ENCODE results near the gene ZC3H7A. TPM values are rescaled to one million over a fixed set of nuclear protein-coding genes. Genes with fewer than 3 reads are reported as not detected.
A peak's percentile ranks its signal among the peaks of the same experiment; 100 is the strongest.

ZC3H7A gene
- total RNA-seq, 1 donor from 2014 or later = 66.5 TPM

DNA sequence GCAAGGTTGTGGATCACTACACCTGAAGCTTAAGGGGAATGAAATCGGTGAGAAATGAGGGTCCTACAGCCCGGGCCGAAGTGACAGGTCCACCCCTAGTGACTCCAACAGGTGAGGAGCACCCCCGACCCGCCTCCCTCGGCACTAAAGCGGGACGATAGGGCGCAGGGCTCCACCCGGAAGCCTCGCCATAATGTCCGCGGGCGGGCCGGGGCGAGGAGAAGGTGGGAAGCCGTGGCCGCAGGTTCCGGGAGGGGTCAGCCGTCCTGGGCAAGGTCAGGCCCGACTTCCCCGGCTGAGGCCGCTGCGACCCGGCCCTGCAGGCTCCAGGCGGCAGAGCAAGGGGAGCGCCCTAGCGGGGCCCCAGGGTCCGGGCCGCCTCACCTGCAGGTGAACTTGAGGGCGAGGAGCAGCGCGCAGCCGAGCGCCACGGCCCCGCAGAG, 54.9 kb downstream of the ZC3H7A start:
- no peaks in the 10 kb centered on the region for H3K36me3 Mint-ChIP-seq (ENCODE audit: low read depth)
- peak overlapping the region; percentile 94 for H3K4me3 Mint-ChIP-seq
- H3K27ac Mint-ChIP-seq (ENCODE audit: unreplicated experiment) = peak overlapping the region; percentile 92
- DNase-seq (ENCODE audit: low read depth, low spot score) = peak; percentile 29
- H3K27me3 Mint-ChIP-seq (ENCODE audit: low read depth) = no peaks in the 10 kb centered on the region
- peak; percentile 23 for TF ChIP-seq CTCF (conservative IDR thresholded peaks at IDR 0.05)
- H3K9me3 Mint-ChIP-seq = no peaks in the 10 kb centered on the region
- peaks cover 41% of the 10 kb centered on the region for H3K4me1 Mint-ChIP-seq

DNA sequence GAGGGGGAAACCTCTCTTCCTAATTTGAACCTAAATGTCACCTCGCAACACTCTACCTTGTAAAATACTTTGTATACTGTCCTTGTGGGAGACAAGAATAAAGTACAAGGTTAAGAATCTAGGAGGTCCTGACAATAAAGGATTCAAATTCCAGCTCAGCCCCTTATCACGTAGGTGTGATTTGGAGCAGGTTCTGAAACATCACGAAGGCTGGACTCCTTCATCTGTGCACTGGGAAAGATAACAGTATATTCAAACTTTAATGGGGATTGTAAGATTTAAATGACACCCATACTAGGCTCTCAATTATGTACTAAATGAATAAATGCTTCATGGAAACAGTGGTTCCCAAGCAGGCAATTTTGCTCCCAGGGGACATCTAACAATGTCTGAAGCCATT, 56.5 kb downstream of the ZC3H7A start:
- H3K4me3 Mint-ChIP-seq = peak overlapping the region; percentile 94
- TF ChIP-seq CTCF (conservative IDR thresholded peaks at IDR 0.05) = no peak

DNA sequence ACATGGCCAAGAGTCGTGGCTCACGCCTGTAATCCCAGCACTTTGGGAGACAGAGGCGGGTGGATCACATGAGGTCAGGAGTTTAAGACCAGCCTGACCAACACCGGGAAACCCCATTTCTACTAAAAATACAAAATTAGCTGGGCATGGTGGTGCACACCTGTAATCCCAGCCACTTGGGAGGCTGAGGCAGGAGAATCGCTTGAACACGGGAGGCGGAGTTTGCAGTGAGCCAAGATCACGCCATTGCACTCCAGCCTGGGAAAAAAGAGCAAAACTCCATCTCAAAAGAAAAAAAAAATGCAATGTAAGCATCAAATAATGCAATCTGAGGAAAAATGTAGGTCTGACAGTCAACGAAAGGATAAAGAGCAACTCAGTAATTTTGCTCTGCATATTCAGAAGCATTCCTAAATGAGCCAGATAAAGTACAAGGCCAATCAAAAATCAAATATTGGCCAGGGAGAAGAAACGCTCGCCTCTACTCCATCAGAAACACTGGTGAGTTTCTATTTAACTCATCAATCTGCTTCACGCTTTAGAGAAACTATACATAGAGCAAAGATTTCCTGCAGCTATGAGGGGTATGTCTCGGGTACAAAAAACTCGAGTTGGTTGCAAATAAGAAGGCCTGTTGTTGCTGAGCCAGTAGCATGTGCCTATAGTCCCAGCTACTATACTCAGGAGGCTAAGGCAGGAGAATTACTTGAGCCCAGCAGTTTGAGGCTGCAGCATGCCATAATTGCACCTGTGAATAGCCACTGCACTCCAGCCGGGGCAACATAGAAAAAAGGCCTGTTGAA, 58.1 kb downstream of the ZC3H7A start:
- no peak for TF ChIP-seq CTCF (conservative IDR thresholded peaks at IDR 0.05)
- no peak for DNase-seq (ENCODE audit: low read depth, low spot score)
- no peaks in the 10 kb centered on the region for H3K36me3 Mint-ChIP-seq (ENCODE audit: low read depth)
- no peaks in the 10 kb centered on the region for H3K9me3 Mint-ChIP-seq
- peak overlapping the region; percentile 75 for H3K4me3 Mint-ChIP-seq
- H3K27me3 Mint-ChIP-seq (ENCODE audit: low read depth) = no peaks in the 10 kb centered on the region
- no peak overlapping the region for H3K27ac Mint-ChIP-seq (ENCODE audit: unreplicated experiment)
- H3K4me1 Mint-ChIP-seq = peaks cover 37% of the 10 kb centered on the region

More for the DNA sequence above, 56.5 kb downstream of the ZC3H7A start:
- Mint-ChIP-seq H3K4me1 (peaks cover 41% of the 10 kb centered on the region), H3K27ac (ENCODE audit: unreplicated experiment) (no peak overlapping the region), H3K9me3 (no peaks in the 10 kb centered on the region), H3K27me3 (ENCODE audit: low read depth) (no peaks in the 10 kb centered on the region), H3K36me3 (ENCODE audit: low read depth) (no peaks in the 10 kb centered on the region)
- no peak for DNase-seq (ENCODE audit: low read depth, low spot score)

GRCh38 chr16:11737713-11738112, 59.3 kb downstream of the ZC3H7A start:
- H3K4me3 Mint-ChIP-seq = no peak overlapping the region
- H3K27ac Mint-ChIP-seq (ENCODE audit: unreplicated experiment) = no peak overlapping the region
- peaks cover 31% of the 10 kb centered on the region for H3K4me1 Mint-ChIP-seq
- no peaks in the 10 kb centered on the region for H3K27me3 Mint-ChIP-seq (ENCODE audit: low read depth)
- no peaks in the 10 kb centered on the region for H3K9me3 Mint-ChIP-seq
- no peak for DNase-seq (ENCODE audit: low read depth, low spot score)
- no peaks in the 10 kb centered on the region for H3K36me3 Mint-ChIP-seq (ENCODE audit: low read depth)
- no peak for TF ChIP-seq CTCF (conservative IDR thresholded peaks at IDR 0.05)

- Mint-ChIP-seq H3K27me3 (ENCODE audit: low read depth) (no peaks in the 10 kb centered on the region), H3K4me3 (no peak overlapping the region), H3K4me1 (peaks cover 30% of the 10 kb centered on the region), H3K27ac (ENCODE audit: unreplicated experiment) (no peak overlapping the region), H3K9me3 (no peaks in the 10 kb centered on the region), H3K36me3 (ENCODE audit: low read depth) (no peaks in the 10 kb centered on the region)
- no peak for TF ChIP-seq CTCF (conservative IDR thresholded peaks at IDR 0.05)
- DNase-seq (ENCODE audit: low read depth, low spot score) = no peak
These were observed 60.2 kb downstream of the ZC3H7A start for GRCh38 chr16:11736903-11737302.

Measured in neural crest cell (in vitro differentiated cells).